Posterior vena cava (tissue), 2 donors: ENCODE results near the gene RAPGEF3. TPM values are rescaled to one million over a fixed set of nuclear protein-coding genes. Genes with fewer than 3 reads are reported as not detected.

Experiments used
- DNase-seq: peaks from one replicate; pipeline ENCODE4 v3.0.0-alpha.2; 2020; ENCODE audit warnings: low spot score
- intact Hi-C, 2 donors: fragments of 100-400 bp; cut with DNase I; formaldehyde crosslinking; loops; one replicate each; pipeline versions ENCODE4 v1.14.1 to v1.14.2; 2022 to 2023
- total RNA-seq, 2 donors: library from RNA; stranded (reverse); fragmentation: NEBNext Ultra II Directional; extraction: Animal tissue kit (Norgen Biotek cat#: 25700); gene quantifications; one replicate each; pipeline ENCODE4 v1.2.1, GENCODE V29; 2021
- donor health status: DM: yes; HTN: yes; CAD: no.
- donor health status: DM: yes; HTN: yes; CAD: no.

The RAPGEF3 gene
- total RNA-seq, 2 donors from 2014 or later: 18.3 to 33.5 TPM

DNA sequence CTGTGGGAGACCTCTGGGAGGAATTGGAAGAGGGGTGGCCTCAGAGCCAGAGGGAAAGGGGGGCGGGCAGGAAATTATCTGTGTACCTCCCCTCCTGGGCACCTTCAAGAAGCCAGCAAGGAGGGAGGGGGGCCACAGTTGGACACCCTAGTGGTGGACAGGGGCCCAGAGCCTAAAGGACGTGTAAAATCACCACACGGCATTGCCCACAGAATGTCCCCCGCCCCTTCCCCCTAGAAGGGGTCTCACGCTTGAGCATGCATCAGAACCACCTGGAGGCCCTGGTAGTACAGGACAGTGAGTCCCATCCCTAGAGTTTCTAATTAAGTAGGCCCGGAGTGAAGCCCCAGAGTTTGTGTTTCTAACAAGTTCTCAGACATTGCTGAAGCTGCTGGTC is 41.6 kb downstream of the RAPGEF3 start:
- DNase-seq: no peak
- intact Hi-C loops: loop anchor here (5.0 to 10.0 kb wide), 3 partner anchors 60 to 120 kb away; no protein-coding TSS in a partner anchor

DNA sequence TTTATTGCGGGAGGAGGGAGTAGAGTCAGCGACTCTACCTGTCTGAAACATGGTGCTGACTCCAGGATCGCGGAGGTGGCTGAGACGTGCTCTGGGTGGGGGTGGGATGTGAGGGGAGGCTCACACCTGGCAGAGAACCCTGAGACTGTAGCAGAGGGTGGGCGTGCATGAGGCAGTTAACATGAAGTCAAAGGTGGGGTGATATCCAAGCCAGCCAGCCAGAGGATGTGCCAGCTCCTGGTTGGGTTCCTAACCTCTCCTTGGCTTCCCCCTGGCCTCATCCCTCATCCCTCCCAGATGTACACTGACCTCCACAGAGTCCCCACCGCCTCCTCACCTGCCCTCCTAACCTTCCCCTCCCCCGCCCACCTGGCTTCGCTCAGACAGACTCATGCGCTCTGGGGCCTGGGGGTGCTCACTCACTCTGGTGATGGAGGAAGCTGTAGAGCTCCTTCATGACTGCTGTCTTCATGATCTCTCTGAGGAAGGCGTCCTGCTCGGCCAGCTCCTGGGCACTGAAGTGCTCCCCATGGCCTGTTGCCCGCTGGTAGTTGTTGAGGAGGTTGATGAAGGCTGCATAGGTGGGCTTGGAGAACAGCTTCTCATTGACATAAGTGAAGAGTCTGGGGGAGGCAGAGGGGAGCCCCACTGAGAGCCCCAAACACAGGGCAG is 42.7 kb downstream of the RAPGEF3 start:
- DNase-seq: no peak
- intact Hi-C loops: loop anchor here (1.0 to 10.0 kb wide), 5 partner anchors 43 to 121 kb away; no protein-coding TSS in a partner anchor

DNA sequence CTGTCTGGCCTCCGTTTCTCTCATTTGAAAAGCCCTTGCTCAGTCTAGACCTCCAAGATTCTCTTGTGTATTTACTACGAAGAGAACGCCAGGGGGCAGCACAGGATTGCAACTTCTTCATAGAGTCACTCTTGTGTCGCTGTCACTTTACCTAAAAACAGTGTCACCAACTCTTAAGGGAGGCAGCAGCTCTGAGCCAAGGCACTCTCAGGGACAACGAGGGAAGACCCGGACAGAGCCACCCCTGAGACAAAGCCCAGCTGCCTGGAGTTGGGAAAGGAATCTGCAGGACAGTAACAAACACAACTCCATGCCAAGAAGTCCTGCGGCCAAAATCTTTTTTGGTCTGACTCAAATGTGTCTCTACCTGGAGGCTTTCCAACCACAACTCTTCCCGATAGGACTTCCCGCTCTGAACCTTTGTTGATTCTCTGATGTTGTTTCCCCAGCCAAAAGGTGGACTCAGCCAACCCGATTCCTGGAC is 43.2 kb downstream of the RAPGEF3 start:
- intact Hi-C loops: loop anchor here (5.0 to 10.0 kb wide), 3 partner anchors 62 to 122 kb away; no protein-coding TSS in a partner anchor

DNA sequence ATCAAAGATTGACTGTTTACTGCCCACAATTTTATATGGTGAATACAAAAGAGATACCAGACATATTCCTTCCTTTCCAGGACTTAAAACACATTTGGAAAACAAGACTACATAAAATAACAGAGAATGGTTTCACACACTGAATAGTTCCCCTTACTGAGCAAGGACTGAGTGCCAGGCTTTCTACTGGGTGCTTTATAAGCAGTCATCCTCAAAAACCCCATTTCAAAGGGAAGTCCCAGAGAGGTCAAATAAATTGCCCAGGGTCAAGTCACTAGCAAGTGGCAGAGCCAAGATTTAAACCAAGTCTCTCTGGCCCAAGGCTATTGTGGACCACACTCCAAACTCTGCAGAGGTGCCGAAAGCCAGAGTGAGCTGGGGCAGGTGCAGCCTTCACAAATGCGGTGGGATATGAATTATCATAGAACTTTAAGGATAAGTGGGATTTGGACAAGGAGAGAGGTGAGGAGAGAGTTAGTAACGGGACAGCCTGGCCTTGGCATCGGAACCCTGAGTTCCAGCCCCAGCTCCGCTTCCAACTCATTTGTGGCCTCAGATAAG is 43.8 kb downstream of the RAPGEF3 start:
- DNase-seq: no peak
- intact Hi-C loops: loop anchor here (5.0 to 10.0 kb wide), 3 partner anchors 62 to 122 kb away; no protein-coding TSS in a partner anchor

More for the DNA sequence above, 43.2 kb downstream of the RAPGEF3 start:
- peak; percentile 90 for DNase-seq

DNA sequence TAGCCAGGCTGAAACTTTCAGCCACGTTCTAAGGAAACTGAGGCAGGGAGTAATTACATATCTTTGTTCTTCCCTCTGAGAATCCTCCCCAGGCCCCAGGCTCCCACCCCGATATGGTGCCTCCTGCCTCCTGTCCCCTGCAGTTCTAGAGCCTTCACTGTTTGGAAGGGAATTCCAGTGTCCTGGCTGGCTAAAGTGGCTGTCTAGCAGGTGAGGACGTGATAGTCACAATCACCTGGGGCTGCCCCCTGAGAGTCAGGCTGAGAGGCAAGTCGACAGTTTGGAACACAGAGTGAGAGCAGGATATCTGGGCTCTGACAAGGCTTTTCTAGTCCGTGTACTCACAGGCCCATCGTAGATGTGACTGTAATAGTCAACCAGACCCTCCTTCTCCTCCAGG is 46.5 kb downstream of the RAPGEF3 start:
- intact Hi-C loops: loop anchor here in 1 of 2 donors (10.0 kb wide), 1 partner anchor 123 kb away; no protein-coding TSS in a partner anchor
- DNase-seq: no peak

DNA sequence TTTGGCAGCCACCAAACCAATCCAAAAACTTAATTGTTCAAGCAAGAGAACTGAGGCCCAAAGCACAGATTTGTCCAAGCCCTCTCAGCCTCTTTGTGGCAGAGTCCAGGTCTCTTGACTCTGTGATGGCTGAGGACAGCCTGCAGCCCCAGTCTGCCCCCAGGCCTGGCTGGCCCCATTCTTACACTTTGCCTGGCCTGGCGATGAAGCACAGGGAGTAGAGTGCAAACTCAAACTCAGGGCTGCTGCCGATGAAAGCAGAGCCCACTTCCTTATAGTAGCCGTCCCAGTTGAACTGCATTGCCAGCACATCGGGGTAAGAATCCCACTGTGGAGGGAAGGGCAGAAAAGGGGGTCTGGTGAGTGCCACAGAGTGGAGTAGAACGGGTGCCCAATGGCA is 47.2 kb downstream of the RAPGEF3 start:
- intact Hi-C loops: loop anchor here in 1 of 2 donors (10.0 kb wide), 1 partner anchor 123 kb away; no protein-coding TSS in a partner anchor

DNA sequence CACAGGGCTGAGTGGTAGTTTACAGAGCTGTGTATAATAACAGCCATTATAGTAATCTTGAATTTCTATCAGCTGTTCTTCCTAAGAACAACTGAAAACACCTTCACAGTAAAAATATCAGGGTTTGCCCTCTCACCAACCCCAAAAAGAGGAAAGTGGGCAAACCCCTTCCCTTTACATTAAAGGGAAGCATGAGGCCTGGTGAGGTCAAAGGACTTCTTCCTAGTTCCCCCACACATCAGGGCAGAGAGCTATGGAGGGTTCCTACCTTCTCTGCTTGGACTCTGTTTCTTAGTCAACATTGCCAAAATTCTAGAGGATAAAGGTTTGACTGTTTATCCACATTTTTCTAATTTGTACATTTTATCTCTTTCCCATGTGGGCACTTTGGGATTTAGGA is 48.4 kb downstream of the RAPGEF3 start:
- no peak for DNase-seq
- intact Hi-C loops: loop anchor here in 1 of 2 donors (10.0 kb wide), 1 partner anchor 125 kb away; no protein-coding TSS in a partner anchor

More for the DNA sequence above, 47.2 kb downstream of the RAPGEF3 start:
- DNase-seq: no peak

DNA sequence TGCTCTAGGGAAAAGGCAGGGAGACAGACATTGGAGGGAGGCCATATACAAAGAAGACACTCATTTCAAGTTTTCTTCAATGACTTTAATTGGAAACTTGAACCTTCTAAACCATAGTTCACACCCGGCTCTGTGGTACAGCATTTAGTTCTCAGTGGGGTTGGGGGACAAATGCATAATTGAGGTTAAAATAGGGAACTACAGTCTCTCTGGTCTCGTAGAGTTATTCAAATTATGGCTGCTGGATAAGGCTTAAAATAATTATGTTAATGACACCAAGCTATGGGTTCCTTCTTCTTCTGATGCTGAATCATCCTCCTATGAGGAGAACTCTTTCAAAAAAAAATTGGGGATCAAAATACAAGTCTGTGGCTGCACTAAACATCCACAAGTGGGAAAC is 49.0 kb downstream of the RAPGEF3 start:
- intact Hi-C loops: loop anchor here in 1 of 2 donors (10.0 kb wide), 1 partner anchor 125 kb away; no protein-coding TSS in a partner anchor
- DNase-seq: no peak

DNA sequence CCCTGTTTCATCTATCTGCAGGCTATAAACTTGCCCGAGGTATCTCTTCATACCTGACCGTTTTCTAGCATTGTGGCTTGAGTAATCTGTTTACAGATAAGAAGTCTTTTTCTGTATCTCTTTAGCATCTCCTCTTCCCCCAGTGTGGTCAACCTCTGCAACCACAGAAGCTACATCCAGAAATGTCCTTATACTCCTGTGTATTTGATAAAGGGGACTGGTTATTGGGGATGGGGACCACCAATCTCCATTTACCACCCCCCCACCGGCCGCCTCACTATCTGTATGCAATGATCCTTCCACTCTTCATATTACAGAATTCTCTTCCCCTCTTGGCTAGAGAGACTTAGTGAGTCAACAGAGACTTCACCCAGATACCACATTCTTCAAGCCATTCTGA is 49.4 kb downstream of the RAPGEF3 start:
- no peak for DNase-seq
- intact Hi-C loops: no loop called here

DNA sequence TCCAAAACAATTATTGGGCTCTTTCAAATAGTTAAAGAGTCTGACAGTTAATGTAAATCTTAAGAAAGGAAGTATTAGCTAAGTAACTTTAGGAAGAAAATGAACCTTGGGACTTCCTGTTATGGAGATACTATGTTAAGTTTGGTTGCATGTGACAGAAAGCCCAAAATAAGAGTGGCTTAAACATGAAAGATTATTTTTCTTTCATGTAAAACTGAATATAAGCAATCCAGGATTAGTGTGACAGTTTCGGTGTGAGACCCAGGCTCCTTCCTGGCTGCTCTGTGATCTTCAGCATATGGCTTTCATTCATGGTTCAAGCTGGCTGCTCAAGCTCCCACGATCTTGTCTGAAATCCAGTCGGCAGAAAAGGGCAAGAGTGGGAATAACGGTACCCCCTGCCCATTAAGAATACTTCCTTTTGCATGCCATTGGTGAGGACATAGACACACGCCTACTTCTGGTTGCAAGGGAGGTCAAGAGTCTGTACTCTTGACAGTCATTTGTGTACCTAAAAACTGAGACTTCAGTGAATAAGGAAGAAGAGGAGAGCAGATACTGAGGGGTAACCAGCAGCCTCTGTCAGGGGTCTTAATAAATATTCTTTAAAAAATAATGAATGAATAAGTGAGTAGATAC is 50.7 kb downstream of the RAPGEF3 start:
- intact Hi-C loops: no loop called here
- no peak for DNase-seq

DNA sequence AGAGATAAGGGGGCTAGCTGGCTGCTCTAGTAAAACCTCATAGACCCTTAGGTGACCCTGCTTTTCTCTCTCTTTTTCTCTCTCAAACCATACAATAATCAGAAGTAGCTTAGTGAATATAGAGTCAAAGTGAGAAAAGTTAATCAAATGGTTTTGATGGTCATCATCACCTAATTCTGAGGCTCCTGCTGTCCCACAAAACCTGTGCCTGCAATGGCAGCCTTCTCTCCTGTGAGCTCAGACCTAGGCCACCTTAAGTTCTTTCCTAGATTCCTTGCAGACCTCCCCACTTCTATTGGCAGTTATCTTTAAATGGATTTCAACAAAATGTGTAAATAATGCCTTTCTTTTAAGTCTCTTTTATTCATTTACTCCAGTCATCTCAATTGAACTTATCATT is 51.3 kb downstream of the RAPGEF3 start:
- intact Hi-C loops: no loop called here
- no peak for DNase-seq

DNA sequence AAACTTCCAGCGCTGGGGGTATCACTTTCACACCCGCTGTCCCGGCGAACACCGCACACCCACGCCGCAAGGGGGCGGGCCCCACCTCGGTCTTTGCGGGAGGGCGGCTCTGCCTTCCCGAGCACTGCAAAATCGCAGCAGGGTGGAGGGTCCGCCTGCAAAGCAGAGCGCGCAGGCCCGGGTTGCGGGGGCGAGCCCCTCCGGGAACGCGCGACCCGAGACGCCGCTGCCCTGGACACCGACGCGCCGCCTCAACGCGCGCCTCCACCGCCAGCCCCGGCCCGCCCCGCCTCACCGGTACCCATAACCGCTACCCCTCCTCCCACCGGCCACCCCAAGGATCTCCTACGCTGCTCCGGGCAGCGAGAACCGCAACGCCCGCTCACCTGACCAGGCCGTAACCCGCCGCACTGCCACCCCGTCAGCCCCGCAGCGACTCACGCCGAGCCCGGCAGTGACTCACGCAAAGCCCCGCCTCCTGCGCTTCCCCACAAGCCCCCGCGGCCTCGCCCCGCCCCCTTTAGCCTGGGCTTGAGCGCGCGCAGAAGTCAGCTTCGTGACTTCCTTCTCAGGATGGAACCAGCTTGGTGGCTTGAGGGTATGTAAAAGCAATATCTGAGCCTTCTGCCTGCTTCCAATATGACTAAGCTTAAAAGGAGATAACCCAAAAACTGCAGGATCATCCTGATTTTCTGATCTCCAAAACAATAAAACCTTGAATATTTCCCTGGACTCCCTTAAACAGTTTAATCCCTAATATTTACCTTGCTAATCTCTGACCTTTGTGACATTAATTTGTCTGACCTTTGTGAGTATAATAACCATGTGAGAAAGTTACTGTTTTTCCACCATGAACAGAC is 52.9 kb downstream of the RAPGEF3 start, which contains the start of gene RPAP3:
Gene RPAP3 (minus strand): TSS at position 465 of the 860 bp plus-strand sequence. CDS start 3,190 bp downstream, outside the sequence.
- intact Hi-C loops: no loop called here
- peak; percentile 99 for DNase-seq

DNA sequence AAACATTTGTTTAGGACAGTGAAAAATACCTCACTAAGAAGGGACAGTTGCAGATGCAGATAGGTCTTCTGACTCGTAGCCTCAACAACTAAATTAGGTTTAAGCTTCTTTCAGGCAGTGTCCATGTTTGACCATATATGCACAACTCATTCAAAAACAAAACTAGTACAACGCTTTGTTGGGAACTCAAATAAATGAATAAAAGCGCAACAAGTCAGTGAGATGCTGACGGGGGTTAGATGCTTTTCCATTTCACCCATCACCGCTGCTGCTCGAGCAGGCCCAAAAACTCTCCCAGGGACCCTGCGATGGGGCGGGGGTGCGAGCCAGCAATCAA is 53.5 kb downstream of the RAPGEF3 start:
- no peak for DNase-seq
- intact Hi-C loops: no loop called here

DNA sequence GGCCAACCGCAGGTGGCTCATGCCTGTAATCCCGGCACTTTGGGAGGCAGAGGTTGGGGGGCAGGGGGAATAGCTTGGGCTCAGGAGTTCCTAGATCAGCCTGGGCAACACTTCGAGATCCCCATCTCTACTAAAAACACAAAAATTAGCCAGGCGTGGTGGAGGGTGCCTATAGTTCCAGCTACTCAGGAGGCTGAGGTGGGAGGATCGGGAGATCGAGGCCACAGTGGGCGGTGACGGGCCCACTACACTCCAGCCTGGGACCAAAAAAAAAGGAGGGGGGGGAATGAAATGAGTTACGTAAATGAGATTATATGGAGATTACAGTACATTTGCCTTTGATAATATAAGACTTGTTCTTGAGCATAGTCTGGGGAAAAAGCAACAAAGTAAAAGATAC is 54.0 kb downstream of the RAPGEF3 start:
- DNase-seq: no peak
- intact Hi-C loops: no loop called here

DNA sequence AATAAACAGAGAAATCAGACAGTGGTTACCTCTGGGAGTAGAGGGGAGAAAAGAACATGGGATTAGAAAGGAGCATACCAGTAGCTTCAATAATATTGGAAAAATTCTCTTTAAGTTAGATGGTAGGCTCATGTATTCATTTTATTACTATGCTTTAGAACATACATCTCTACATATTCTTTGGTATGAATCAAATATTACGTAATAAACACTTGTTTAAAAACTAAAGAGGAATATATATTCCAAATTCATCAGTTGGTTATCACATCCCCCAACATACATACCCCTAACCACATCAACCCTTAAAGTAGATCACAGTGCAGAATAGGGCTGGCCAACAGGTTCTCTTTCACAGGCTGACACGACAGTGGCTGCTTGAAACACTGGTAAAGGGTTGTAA is 58.4 kb downstream of the RAPGEF3 start:
- no peak for DNase-seq
- intact Hi-C loops: no loop called here

DNA sequence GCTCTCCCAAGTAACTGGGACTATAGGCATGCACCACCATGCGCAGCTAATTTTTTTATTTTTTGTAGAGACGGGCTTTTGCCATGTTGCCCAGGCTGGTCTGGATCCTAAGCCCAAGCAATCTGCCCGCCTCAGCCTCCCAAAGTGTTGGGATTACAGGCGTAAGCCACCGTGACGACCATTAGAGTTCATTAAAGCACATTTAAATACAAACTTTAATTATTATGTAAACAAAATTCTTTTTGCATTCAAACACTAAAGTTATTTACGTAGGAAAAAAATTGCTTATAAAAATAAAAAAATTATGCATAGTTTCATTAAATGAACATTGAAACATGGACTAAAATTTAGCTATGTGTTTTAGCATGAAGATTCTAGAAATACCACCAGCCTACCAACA is 60.0 kb downstream of the RAPGEF3 start:
- intact Hi-C loops: no loop called here
- no peak for DNase-seq

DNA sequence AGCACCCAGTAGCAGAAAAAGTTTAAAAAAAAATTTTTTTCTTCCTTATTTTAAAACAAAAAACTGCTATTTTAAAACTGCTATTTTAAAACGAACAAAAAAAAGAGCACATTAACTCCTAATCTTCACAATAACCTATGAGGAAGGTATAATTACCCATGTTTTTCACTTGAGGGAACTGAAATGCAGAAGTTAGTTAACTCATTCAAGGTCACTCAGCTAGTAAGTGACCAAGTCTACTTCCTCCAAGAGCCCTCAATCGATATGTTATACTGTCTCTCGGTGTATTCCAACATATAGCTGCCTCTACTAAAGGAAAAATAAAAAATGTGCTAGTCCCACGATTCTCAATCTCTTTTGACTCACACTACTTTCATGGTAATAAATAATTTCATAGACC is 60.6 kb downstream of the RAPGEF3 start:
- no peak for DNase-seq
- intact Hi-C loops: no loop called here

DNA sequence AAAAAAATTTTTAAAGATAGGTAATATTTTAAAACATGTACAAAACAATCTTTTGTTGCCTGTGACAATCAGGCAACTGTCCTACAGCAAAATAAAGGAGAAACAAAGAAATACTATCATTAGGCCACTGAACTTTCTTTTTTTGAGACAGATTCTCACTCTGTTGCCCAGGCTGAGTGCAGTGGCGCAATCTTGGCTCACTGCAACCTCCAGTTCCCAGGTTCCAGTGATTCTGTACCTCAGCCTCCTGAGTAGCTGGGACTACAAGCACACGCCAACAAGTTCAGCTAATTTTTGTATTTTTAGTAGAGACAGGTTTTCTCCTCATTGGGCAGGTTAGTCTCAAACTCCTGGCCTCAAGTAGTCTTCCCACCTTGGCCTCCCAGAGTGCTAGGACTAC is 69.5 kb downstream of the RAPGEF3 start:
- intact Hi-C loops: no loop called here
- no peak for DNase-seq

DNA sequence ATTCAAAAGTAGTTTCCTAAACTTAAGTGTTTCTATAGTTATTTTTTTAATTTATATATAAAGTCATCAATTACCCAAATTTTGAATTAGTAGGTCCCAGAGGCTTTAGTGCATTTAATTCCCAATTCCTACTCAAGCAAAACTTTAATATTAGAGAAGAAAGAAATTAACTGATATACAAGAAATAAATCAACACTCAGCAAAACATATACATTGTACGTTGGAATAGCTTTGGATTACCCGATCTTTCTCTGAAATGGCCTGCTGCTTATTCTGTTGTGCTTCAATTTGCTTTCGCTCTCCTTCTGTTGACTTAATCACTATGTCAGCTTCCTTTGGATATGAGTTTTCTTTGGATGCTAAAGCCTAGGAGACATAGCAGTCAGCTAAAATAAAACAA is 71.0 kb downstream of the RAPGEF3 start:
- no peak for DNase-seq
- intact Hi-C loops: no loop called here
